Smooth muscle cell of the brain vasculature (primary cell): Measurements from ENCODE around the gene NES.

ENCODE experiments used
- DNase-seq: peaks from one replicate; pipeline ENCODE4 v3.0.0-alpha.2; 2012; ENCODE audit warnings: low read depth, low spot score

Gene NES

GRCh38 chr1:156704930-156705320, 27.7 kb upstream of the NES start:
- no peak for DNase-seq

GRCh38 chr1:156704166-156704711, 27.0 kb upstream of the NES start:
- DNase-seq: no peak

- DNase-seq: no peak
Observed at GRCh38 chr1:156703741-156704140, 26.5 kb upstream of the NES start.

GRCh38 chr1:156703336-156703735, 26.1 kb upstream of the NES start:
- no peak for DNase-seq

- no peak for DNase-seq
Observed at GRCh38 chr1:156700736-156701531, 23.7 kb upstream of the NES start.

- DNase-seq: no peak
Observed at GRCh38 chr1:156698995-156699394, 21.8 kb upstream of the NES start.

- no peak for DNase-seq
Observed at GRCh38 chr1:156697481-156697880, 20.3 kb upstream of the NES start.

- no peak for DNase-seq
Observed at GRCh38 chr1:156696755-156697154, 19.5 kb upstream of the NES start.

GRCh38 chr1:156694690-156694962, 17.4 kb upstream of the NES start:
- no peak for DNase-seq

- no peak for DNase-seq
Observed at GRCh38 chr1:156693848-156694689, 16.9 kb upstream of the NES start.

GRCh38 chr1:156692925-156693847, 16.0 kb upstream of the NES start:
- DNase-seq: no peak

- no peak for DNase-seq
Observed at GRCh38 chr1:156692441-156692924, 15.3 kb upstream of the NES start.

- no peak for DNase-seq
Observed at GRCh38 chr1:156691665-156692440, 14.6 kb upstream of the NES start.

- no peak for DNase-seq
Observed at GRCh38 chr1:156691191-156691590, 14.0 kb upstream of the NES start.

GRCh38 chr1:156690675-156691036, 13.4 kb upstream of the NES start:
- no peak for DNase-seq

GRCh38 chr1:156689953-156690674, 12.9 kb upstream of the NES start:
- no peak for DNase-seq

- no peak for DNase-seq
Observed at GRCh38 chr1:156689035-156689952, 12.1 kb upstream of the NES start.

- DNase-seq: no peak
Observed at GRCh38 chr1:156684227-156684782, 7.1 kb upstream of the NES start.
